Measurements from ENCODE around the gene ZNF385A. TPM values are rescaled to one million over a fixed set of nuclear protein-coding genes. Genes with fewer than 3 reads are reported as not detected.
A peak's percentile ranks its signal among the peaks of the same experiment; 100 is the strongest.

The ZNF385A gene
- total and polyA plus RNA-seq, 2 of the 8 experiments (the other 6 are each of a cell fraction or from before 2014, with no cell fraction given), result 5.2 to 14.3 TPM

- FAIRE-seq, result no peak
- WGBS, 2 experiments (ENCODE audit: extremely low coverage in 1 of 2, insufficient coverage in 1 of 2, insufficient read length in 1 of 2, insufficient replicate concordance in 2 of 2, low coverage in 1 of 2, low lambda C conversion rate in 2 of 2, missing lambda C conversion rate in 1 of 2), result 17% methylated on average over 38 of the region's 40 CpGs; no CpG with 5 or more reads in 1 of the 2 experiments
- H3K27ac ChIP-seq (ENCODE audit: low read depth, low read length), result no peak overlapping the region
- no peak overlapping the region for H3K23ac ChIP-seq (ENCODE audit: insufficient read length)
- DNase-seq (ENCODE audit: low read depth in 1 of 2, low spot score in 2 of 2), result peak in 1 of 2 experiments; percentile 90
- no peak overlapping the region for H4K91ac ChIP-seq (replicated peaks; ENCODE audit: insufficient read length, low read length)
- H3K4me2 ChIP-seq (ENCODE audit: insufficient read depth in 1 of 2, low read depth in 2 of 2, low read length in 2 of 2), result peak overlapping the region; percentile 64 to 74
- H3K9ac ChIP-seq (replicated peaks in 1 of 4; ENCODE audit: extremely low read depth in 1 of 4, low read depth in 3 of 4, low read length in 3 of 4), result no peak overlapping the region
- H2BK20ac ChIP-seq (ENCODE audit: low read length), result no peak overlapping the region
- no peak overlapping the region for H4K8ac ChIP-seq (ENCODE audit: extremely low read depth, insufficient read depth, low read length)
- no peaks in the 10 kb centered on the region for H3K79me2 ChIP-seq (ENCODE audit: control insufficient read depth in 1 of 2, insufficient read depth in 2 of 2, low read length in 2 of 2)
- no peak overlapping the region for H2BK12ac ChIP-seq (ENCODE audit: low read depth, low read length)
- H3K9me3 ChIP-seq (ENCODE audit: insufficient read depth in 2 of 2, low read depth in 1 of 2, low read length in 1 of 2), result no peaks in the 10 kb centered on the region
- peaks cover 8% of the 10 kb centered on the region for H3K23me2 ChIP-seq (ENCODE audit: low read depth, low read length)
- H4K20me1 ChIP-seq (replicated peaks in 1 of 2; ENCODE audit: control insufficient read depth in 1 of 2, insufficient read depth in 2 of 2, low read length in 2 of 2), result peaks cover 0 to 4% of the 10 kb centered on the region in 2 experiments
- H2BK120ac ChIP-seq (replicated peaks; ENCODE audit: low read depth, low read length), result no peak overlapping the region
- H3K4me3 ChIP-seq (ENCODE audit: extremely low read depth in 1 of 4, insufficient read depth in 2 of 4, low read depth in 3 of 4, low read length in 4 of 4), result peak overlapping the region; percentile 4 to 64 (median 17); a peak in 5 of 8 replicates
- H2AK5ac ChIP-seq (ENCODE audit: low read depth, low read length), result no peak overlapping the region
- H3K14ac ChIP-seq (ENCODE audit: insufficient read length), result no peak overlapping the region
- POLR2A ChIA-PET (ENCODE audit: partially characterized antibody), result interaction anchor here (0.8 to 4.0 kb wide), 12 partner anchors 11 to 89 kb away, joined by 3 to 19 read pairs (median 4); partner anchors contain the start of genes CBX5 and HNRNPA1
- no peak overlapping the region for H2AFZ ChIP-seq (ENCODE audit: low read length)
- H2BK5ac ChIP-seq (ENCODE audit: low read depth, low read length), result no peak overlapping the region
- peaks cover 0 to 16% (median 12%) of the 10 kb centered on the region in 4 experiments; a peak in 6 of 7 replicates for H3K27me3 ChIP-seq (replicated peaks in 1 of 4; ENCODE audit: control insufficient read depth in 3 of 4, extremely low read depth in 1 of 4, insufficient read depth in 3 of 4, low read length in 3 of 4)
- 0 out of 2 replicates have a peak overlapping the region, but pooled peaks have one; percentile 22 for H3K18ac ChIP-seq (ENCODE audit: extremely low read depth, low read length)
- no peak overlapping the region for H2BK15ac ChIP-seq (ENCODE audit: low read length)
- CTCF ChIA-PET (ENCODE audit: partially characterized antibody), result interaction anchor here (0.5 to 3.4 kb wide), 40 partner anchors 10 to 563 kb away, joined by 3 to 39 read pairs (median 4); partner anchors contain the start of genes NFE2 and ZNF385A
- no peak overlapping the region for H3K4ac ChIP-seq (replicated peaks; ENCODE audit: insufficient read length, low read depth, low read length)
- no peak overlapping the region for H4K5ac ChIP-seq (ENCODE audit: insufficient read length, low read depth, low read length)
- H3K4me1 ChIP-seq (replicated peaks in 1 of 4; ENCODE audit: control insufficient read depth in 3 of 4, insufficient read depth in 4 of 4, low read length in 3 of 4), result peaks cover 0 to 11% (median 6%) of the 10 kb centered on the region in 4 experiments; a peak in 5 of 7 replicates
- H3K79me1 ChIP-seq (ENCODE audit: low read depth, low read length), result no peaks in the 10 kb centered on the region
- no peak overlapping the region for H3K56ac ChIP-seq (replicated peaks; ENCODE audit: insufficient read length, low read depth, low read length)
- peaks cover 0 to 3% (median 2%) of the 10 kb centered on the region in 4 experiments; a peak in 3 of 8 replicates for H3K36me3 ChIP-seq (ENCODE audit: control insufficient read depth in 2 of 4, insufficient read depth in 4 of 4, low read length in 3 of 4)
- TF ChIP-seq TAF1 (IDR thresholded peaks at IDR 0.05; ENCODE audit: low read depth, low read length) (no peak), EGR1 (IDR thresholded peaks at IDR 0.05; ENCODE audit: borderline replicate concordance, low read depth, low read length) (no peak), JUN (IDR thresholded peaks at IDR 0.05; ENCODE audit: low read depth, low read length) (no peak), RNF2 (IDR thresholded peaks at IDR 0.05; ENCODE audit: borderline replicate concordance, low read depth, low read length, missing control alignments, poor library complexity, severe bottlenecking) (no peak), KDM4A (IDR thresholded peaks at IDR 0.05; ENCODE audit: low read depth, low read length, severe bottlenecking) (no peak), FOSL1 (IDR thresholded peaks at IDR 0.05; ENCODE audit: insufficient read depth, low read depth, low read length) (no peak), RAD21 (IDR thresholded peaks at IDR 0.05 in 1 of 2, conservative IDR thresholded peaks at IDR 0.05 in 1 of 2; ENCODE audit: low read depth in 2 of 2, low read length in 2 of 2) (peak; percentile 84 to 88), CEBPB (IDR thresholded peaks at IDR 0.05; ENCODE audit: low read depth, low read length) (no peak), RFX5 (IDR thresholded peaks at IDR 0.05; ENCODE audit: borderline replicate concordance, low read depth, low read length) (no peak), CREB1 (IDR thresholded peaks at IDR 0.05) (no peak), MAFK (IDR thresholded peaks at IDR 0.05; ENCODE audit: low read depth, low read length) (no peak)
These were observed 15.6 kb downstream of the ZNF385A start for GRCh38 chr12:54368709-54369596.
